Keratinocyte (primary cell): ENCODE measurements around the gene C1QTNF9B.
"Not testable (repeated sequence)": the region's sequence is repeated elsewhere in the genome, so short reads cannot be mapped to it uniquely, and the experiment has no call there.

Experiments
- CTCF ChIP-seq, 3 experiments: IDR thresholded peaks in 1 of 3; conservative IDR thresholded peaks in 1 of 3; optimal IDR thresholded peaks in 1 of 3; 2 replicates in 2 of 3; 3 replicates in 1 of 3; pipeline versions ENCODE3 to v1.5.1; 2011; ENCODE audit warnings: low read length in 3 of 3, mild to moderate bottlenecking in 3 of 3, moderate library complexity in 2 of 3, control low read depth in 1 of 3, inconsistent platforms in 1 of 3; ENCODE audit not compliant: insufficient read depth in 2 of 3; ENCODE audit errors: extremely low read depth in 1 of 3
- EZH2 ChIP-seq: IDR thresholded peaks from one replicate; pipeline ENCODE4 v1.6.1; 2012; ENCODE audit warnings: inconsistent platforms, mild to moderate bottlenecking, low read length, moderate library complexity

DNA sequence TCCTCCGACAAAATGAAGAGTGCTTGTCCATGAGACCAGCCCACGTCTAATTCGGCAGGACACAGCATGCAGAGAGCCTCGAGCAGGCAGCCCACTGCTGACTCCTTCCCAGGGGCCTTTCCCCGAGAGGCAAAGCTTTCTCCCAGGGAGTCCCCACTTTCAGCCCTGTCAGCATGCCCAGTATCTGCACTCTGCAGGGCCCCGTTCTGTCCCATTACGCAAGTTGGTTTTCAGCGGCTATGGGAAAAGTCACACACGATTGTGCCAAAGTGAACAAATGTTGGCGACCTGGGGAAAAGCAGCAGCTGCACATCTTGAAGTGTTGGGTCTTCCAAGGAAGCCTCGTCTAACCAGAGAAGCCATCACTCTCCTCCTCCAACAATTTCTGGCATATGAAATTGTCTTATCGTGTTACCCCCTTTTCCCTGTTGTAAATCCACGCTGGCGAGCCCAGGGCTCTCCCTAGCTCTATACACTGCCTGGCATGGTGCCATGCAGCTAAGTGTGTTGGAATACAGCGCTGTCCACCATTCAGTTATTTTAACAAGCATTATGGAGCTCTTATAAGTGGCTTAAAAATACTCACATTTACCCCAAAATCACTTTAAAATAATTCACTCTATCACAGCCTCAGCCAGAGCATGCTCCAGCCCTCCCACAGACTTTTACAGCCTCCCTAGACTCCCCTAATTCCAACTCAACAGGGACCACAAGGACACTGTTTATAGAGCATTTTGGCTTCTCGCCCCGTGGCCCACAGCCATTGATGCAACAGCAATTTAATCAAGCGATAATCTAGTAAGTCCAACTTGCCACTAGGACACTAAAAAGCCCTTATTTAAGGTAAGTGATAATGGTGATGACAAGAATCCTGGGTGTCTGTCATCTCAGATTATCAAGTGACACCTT is 16.6 kb downstream of the C1QTNF9B start:
- TF ChIP-seq CTCF (optimal IDR thresholded peaks at IDR 0.05 in 1 of 3, IDR thresholded peaks at IDR 0.05 in 1 of 3, conservative IDR thresholded peaks at IDR 0.05 in 1 of 3; ENCODE audit: extremely low read depth in 1 of 3, insufficient read depth in 2 of 3, low read length in 3 of 3); EZH2: not testable (repeated sequence)
